ENCODE results near the gene LRIG1. TPM values are rescaled to one million over a fixed set of nuclear protein-coding genes. Genes with fewer than 3 reads are reported as not detected.

LRIG1 gene
- total and polyA plus RNA-seq, 2 experiments from 2014 or later = 8.2 to 13.3 TPM

DNA sequence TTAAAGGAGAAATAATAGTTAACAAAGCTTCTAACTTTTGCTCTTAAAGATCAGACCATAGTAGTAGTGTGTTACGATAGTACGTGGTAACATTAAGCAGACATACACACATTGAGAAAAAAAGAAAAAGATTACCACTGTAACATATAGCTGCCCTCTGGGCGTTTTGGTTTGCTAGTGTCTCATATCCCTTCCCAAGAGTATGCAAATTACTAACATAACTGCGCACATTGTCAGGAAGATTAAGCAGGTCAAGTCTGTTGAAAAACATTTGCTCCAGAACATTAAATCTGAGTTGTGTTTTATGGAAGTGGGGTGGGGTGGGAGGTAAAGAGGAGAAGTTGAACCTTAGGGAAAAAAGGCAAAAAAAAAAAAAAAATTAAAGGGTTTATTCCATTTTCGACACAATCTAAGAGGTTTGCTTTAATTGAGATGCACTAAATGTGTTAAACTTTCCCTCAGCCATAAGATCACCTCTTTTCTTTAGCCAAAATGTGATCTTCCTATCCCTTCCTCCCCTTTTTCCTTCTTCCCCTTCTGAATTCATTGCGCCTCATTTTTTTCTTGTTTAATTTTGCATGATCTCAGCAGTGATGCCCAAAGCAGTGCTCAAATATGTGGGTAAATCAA lies 1.5 kb upstream of the LRIG1 start:
- TF ChIP-seq EZH2phosphoT487 (IDR thresholded peaks at IDR 0.05; ENCODE audit: low read depth, severe bottlenecking, unreplicated experiment) (no peak), EZH2 (IDR thresholded peaks at IDR 0.05; ENCODE audit: borderline replicate concordance) (no peak)
- TF ChIP-seq, protein P1, sequence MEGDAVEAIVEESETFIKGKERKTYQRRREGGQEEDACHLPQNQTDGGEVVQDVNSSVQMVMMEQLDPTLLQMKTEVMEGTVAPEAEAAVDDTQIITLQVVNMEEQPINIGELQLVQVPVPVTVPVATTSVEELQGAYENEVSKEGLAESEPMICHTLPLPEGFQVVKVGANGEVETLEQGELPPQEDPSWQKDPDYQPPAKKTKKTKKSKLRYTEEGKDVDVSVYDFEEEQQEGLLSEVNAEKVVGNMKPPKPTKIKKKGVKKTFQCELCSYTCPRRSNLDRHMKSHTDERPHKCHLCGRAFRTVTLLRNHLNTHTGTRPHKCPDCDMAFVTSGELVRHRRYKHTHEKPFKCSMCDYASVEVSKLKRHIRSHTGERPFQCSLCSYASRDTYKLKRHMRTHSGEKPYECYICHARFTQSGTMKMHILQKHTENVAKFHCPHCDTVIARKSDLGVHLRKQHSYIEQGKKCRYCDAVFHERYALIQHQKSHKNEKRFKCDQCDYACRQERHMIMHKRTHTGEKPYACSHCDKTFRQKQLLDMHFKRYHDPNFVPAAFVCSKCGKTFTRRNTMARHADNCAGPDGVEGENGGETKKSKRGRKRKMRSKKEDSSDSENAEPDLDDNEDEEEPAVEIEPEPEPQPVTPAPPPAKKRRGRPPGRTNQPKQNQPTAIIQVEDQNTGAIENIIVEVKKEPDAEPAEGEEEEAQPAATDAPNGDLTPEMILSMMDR (IDR thresholded peaks at IDR 0.05; ENCODE audit: poor library complexity) = no peak
- no peak overlapping the region for H3K27ac ChIP-seq
- H4K20me1 ChIP-seq (ENCODE audit: insufficient read depth, poor library complexity, severe bottlenecking) = no peaks in the 10 kb centered on the region
- H3K4me3 ChIP-seq = no peak overlapping the region
- H2AFZ ChIP-seq = no peak overlapping the region
- no peak for DNase-seq (ENCODE audit: low spot score)
- no peak overlapping the region for H3K4me2 ChIP-seq
- H3K4me1 ChIP-seq (ENCODE audit: insufficient read depth) = peaks cover 22% of the 10 kb centered on the region
- no peaks in the 10 kb centered on the region for H3K9me2 ChIP-seq (replicated peaks; ENCODE audit: insufficient read depth)
- 68% methylated on average over 6 of the region's 6 CpGs for WGBS (ENCODE audit: low lambda C conversion rate, missing lambda C conversion rate)
- no peaks in the 10 kb centered on the region for H3K36me3 ChIP-seq (replicated peaks; ENCODE audit: insufficient read depth, low read depth)
- H3K79me2 ChIP-seq = peaks cover 21% of the 10 kb centered on the region
- H3K9me3 ChIP-seq (ENCODE audit: low read depth) = no peaks in the 10 kb centered on the region
- no peaks in the 10 kb centered on the region for H3K27me3 ChIP-seq

DNA sequence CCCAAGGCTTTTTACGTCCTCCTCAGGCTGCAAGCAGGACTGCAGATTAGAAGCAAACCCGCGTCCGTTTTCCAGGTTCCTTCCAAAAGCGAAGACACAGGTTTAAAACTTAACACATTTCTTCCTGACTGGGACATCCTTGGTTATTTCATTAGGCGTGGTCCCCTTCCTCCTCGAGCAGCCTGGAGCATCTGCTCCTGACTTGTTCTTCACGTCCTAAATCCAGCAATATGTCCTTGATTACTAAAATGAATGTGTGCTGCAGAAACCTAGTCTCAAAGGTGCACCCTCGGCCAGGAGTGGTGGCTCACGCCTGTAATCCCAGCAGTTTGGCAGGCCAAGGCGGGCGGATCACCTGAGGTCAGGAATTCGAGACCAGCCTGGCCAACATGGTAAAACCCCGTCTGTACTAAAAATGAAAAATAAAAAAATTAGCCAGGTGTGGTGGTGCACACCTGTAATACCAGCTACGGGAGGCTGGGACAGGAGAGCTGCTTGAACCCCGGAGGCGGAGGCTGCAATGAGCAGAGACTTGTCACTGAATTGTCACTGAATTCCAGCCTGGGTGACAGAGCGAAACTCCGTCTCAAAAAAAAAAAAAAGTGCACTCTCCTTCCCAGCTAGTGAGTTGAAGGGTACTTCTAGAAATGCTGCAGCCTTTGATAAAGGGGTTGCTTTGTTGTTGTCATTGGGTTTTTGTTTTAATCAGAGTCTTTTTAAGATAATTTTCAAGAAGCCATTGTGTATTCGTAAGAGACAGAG lies 842 bp upstream of the LRIG1 start:
- Histone ChIP-seq H3K36me3 (replicated peaks; ENCODE audit: insufficient read depth, low read depth) (no peaks in the 10 kb centered on the region), H3K4me2 (peak overlapping the region; percentile 77), H3K9me3 (ENCODE audit: low read depth) (no peaks in the 10 kb centered on the region), H2AFZ (peak overlapping the region; percentile 10), H3K27ac (no peak overlapping the region), H4K20me1 (ENCODE audit: insufficient read depth, poor library complexity, severe bottlenecking) (peaks cover 5% of the 10 kb centered on the region), H3K4me3 (peak overlapping the region; percentile 11), H3K79me2 (peaks cover 28% of the 10 kb centered on the region), H3K4me1 (ENCODE audit: insufficient read depth) (peaks cover 25% of the 10 kb centered on the region), H3K27me3 (no peaks in the 10 kb centered on the region), H3K9me2 (replicated peaks; ENCODE audit: insufficient read depth) (no peaks in the 10 kb centered on the region)
- DNase-seq (ENCODE audit: low spot score) = no peak
- 34% methylated on average over 20 of the region's 20 CpGs for WGBS (ENCODE audit: low lambda C conversion rate, missing lambda C conversion rate)
- no peak for TF ChIP-seq EZH2 (IDR thresholded peaks at IDR 0.05; ENCODE audit: borderline replicate concordance)
- TF ChIP-seq, protein P1 (IDR thresholded peaks at IDR 0.05; ENCODE audit: poor library complexity) = peak; percentile 1

DNA sequence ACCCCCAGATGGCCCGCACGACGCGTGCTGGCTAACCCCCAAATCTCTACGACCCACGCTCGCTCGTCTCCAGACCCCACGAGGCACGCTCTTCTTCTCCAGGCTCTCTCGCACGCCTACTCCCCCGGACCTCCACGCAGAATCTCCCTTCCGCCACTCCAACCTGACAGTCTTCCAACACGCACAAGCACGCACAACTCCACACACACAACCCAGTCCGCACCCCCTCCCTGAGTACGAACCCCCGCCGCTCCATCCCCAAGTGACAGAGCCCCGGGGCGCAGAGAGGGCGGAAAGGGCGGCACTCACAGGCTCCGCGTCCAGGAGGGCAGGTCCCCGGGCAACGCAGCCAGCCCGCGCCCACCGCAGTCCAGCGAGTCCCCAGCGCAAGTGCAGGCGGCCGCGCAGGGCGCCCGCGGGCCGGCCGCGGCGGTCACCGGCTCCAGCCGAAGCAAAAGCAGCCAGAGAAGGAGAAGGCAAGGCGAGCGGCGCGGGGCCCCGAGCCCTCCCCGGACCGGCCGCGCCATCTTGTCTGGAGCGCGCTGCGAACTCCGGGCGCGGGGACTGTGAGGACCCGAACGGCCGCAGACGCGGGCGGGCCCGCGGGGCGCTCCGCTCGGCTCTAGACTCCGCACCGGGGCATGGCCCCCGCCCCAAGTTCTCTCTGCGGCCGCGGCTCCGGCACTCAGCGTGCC lies 794 bp downstream of the LRIG1 start:
- TF ChIP-seq, protein P1 (IDR thresholded peaks at IDR 0.05; ENCODE audit: poor library complexity) = no peak
- no peak for TF ChIP-seq EZH2phosphoT487 (IDR thresholded peaks at IDR 0.05; ENCODE audit: low read depth, severe bottlenecking, unreplicated experiment)
- Histone ChIP-seq H3K27ac (peak overlapping the region; percentile 43), H3K4me1 (ENCODE audit: insufficient read depth) (peaks cover 34% of the 10 kb centered on the region)

More for the DNA sequence above, 794 bp downstream of the LRIG1 start:
- Histone ChIP-seq H3K9me2 (replicated peaks; ENCODE audit: insufficient read depth) (no peaks in the 10 kb centered on the region), H2AFZ (peak overlapping the region; percentile 66), H3K9me3 (ENCODE audit: low read depth) (no peaks in the 10 kb centered on the region), H3K4me2 (peak overlapping the region; percentile 84), H3K4me3 (peak overlapping the region; percentile 55), H3K27me3 (no peaks in the 10 kb centered on the region), H3K79me2 (peaks cover 41% of the 10 kb centered on the region), H3K36me3 (replicated peaks; ENCODE audit: insufficient read depth, low read depth) (no peaks in the 10 kb centered on the region), H4K20me1 (ENCODE audit: insufficient read depth, poor library complexity, severe bottlenecking) (peaks cover 5% of the 10 kb centered on the region)
- WGBS (ENCODE audit: low lambda C conversion rate, missing lambda C conversion rate) = 2% methylated on average over 57 of the region's 80 CpGs
- peak; percentile 51 for DNase-seq (ENCODE audit: low spot score)
